ENCODE measurements around the gene MAN1C1.

- TF ChIP-seq JUN (CRISPR knock-in tag; IDR thresholded peaks at IDR 0.05) (no peak), CTCF (IDR thresholded peaks at IDR 0.05) (no peak), ZNF281 (CRISPR knock-in tag; IDR thresholded peaks at IDR 0.05) (peak; percentile 27; the same call in 1 of the 2 replicates)
These were observed 182.9 kb downstream of the MAN1C1 start for GRCh38 chr1:25799352-25799934.

Data from WTC11 (cell line).